PC-3 (cell line): Measurements from ENCODE around the gene SYT7.

Experiments
- CTCF ChIP-seq: fragments of 300-600 bp; sonication (generic); conservative IDR thresholded peaks from 2 replicates; pipeline ENCODE4 v1.5.1; 2017; ENCODE audit warnings: antibody characterized with exemption, low read depth, mild to moderate bottlenecking, low read length
- EZH2 ChIP-seq: fragments of 300-600 bp; sonication (generic); IDR thresholded peaks from one replicate; pipeline ENCODE4 v1.6.1; 2017; ENCODE audit warnings: antibody characterized with exemption, mild to moderate bottlenecking, low read length; ENCODE audit not compliant: unreplicated experiment

- TF ChIP-seq EZH2 (no peak), CTCF (no peak)
Observed at GRCh38 chr11:61629082-61629833, 48.4 kb upstream of the SYT7 start.
